ENCODE data around the gene SLC8A1. TPM values are rescaled to one million over a fixed set of nuclear protein-coding genes. Genes with fewer than 3 reads are reported as not detected.

SLC8A1 gene
- total and polyA plus RNA-seq, 2 experiments from 2014 or later, result 103 to 682 TPM

DNA sequence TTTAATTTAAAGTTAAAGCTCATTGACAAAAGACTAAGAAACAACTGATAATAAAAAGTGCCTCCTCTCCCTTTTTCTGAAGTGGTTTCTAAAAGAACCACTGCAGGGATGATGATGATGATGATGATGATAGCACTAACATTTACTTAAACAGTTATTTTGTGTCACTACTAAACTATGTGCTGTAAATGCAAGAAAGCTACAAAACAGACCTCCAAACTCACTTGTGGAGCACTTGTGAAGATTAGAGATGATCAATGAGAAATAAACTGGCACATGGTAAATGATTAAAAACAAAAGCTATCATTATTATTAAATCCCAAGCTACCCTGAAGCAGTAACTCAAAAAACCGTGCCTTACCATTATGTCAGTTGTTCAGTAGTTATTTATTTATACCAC is 88.7 kb downstream of the SLC8A1 start:
- Histone ChIP-seq H3K4me1 (ENCODE audit: low read depth) (peaks cover 49% of the 10 kb centered on the region), H3K36me3 (no peaks in the 10 kb centered on the region), H3K27ac (peak overlapping the region; percentile 66), H3K27me3 (no peaks in the 10 kb centered on the region), H3K9me3 (ENCODE audit: low read depth) (no peaks in the 10 kb centered on the region), H3K4me3 (no peak overlapping the region)
- TF ChIP-seq CTCF (IDR thresholded peaks at IDR 0.05; ENCODE audit: low read depth, low read length), result no peak
- no peak for DNase-seq (ENCODE audit: low read depth in 1 of 2, low spot score in 1 of 2)

GRCh38 chr2:40361478-40361877 is 90.4 kb downstream of the SLC8A1 start:
- Histone ChIP-seq H3K27ac (peak overlapping the region; percentile 17), H3K27me3 (no peaks in the 10 kb centered on the region), H3K9me3 (ENCODE audit: low read depth) (no peaks in the 10 kb centered on the region), H3K4me3 (no peak overlapping the region), H3K36me3 (no peaks in the 10 kb centered on the region), H3K4me1 (ENCODE audit: low read depth) (peaks cover 45% of the 10 kb centered on the region)
- TF ChIP-seq CTCF (IDR thresholded peaks at IDR 0.05; ENCODE audit: low read depth, low read length), result no peak
- no peak for DNase-seq (ENCODE audit: low read depth in 1 of 2, low spot score in 1 of 2)

GRCh38 chr2:40360652-40361051 is 91.2 kb downstream of the SLC8A1 start:
- Histone ChIP-seq H3K27ac (peak overlapping the region; percentile 17), H3K4me1 (ENCODE audit: low read depth) (peaks cover 41% of the 10 kb centered on the region), H3K36me3 (no peaks in the 10 kb centered on the region), H3K9me3 (ENCODE audit: low read depth) (no peaks in the 10 kb centered on the region), H3K27me3 (no peaks in the 10 kb centered on the region), H3K4me3 (no peak overlapping the region)
- DNase-seq (ENCODE audit: low read depth in 1 of 2, low spot score in 1 of 2), result no peak
- no peak for TF ChIP-seq CTCF (IDR thresholded peaks at IDR 0.05; ENCODE audit: low read depth, low read length)

DNA sequence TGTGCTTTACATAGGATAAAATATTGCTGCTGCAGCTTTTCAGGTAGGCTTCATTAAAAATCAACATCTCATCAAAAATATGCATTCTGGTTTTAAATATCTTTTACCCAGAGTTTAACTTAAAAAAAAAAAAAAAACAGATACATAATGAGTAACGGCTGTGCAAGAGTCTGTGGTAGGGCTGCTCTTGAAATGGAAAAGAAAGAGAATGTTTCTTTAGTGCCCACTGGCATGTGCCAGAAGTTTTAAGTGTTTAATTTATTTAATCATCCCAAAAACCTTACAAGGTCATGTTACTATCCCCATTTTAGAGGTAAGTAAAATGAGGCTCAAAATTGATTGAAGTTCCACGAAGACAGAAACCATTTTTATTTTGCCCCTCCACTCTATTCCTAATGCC is 92.1 kb downstream of the SLC8A1 start:
- TF ChIP-seq CTCF (IDR thresholded peaks at IDR 0.05; ENCODE audit: low read depth, low read length), result no peak
- H3K9me3 ChIP-seq (ENCODE audit: low read depth), result no peaks in the 10 kb centered on the region
- H3K36me3 ChIP-seq, result no peaks in the 10 kb centered on the region
- no peaks in the 10 kb centered on the region for H3K27me3 ChIP-seq
- H3K27ac ChIP-seq, result peak overlapping the region; percentile 4
- DNase-seq (ENCODE audit: low read depth in 1 of 2, low spot score in 1 of 2), result no peak
- peaks cover 39% of the 10 kb centered on the region for H3K4me1 ChIP-seq (ENCODE audit: low read depth)
- H3K4me3 ChIP-seq, result no peak overlapping the region

- no peaks in the 10 kb centered on the region for H3K27me3 ChIP-seq
- H3K27ac ChIP-seq, result peak overlapping the region; percentile 4
- H3K4me3 ChIP-seq, result no peak overlapping the region
- no peak for TF ChIP-seq CTCF (IDR thresholded peaks at IDR 0.05; ENCODE audit: low read depth, low read length)
- peaks cover 37% of the 10 kb centered on the region for H3K4me1 ChIP-seq (ENCODE audit: low read depth)
- H3K36me3 ChIP-seq, result no peaks in the 10 kb centered on the region
- no peak for DNase-seq (ENCODE audit: low read depth in 1 of 2, low spot score in 1 of 2)
- no peaks in the 10 kb centered on the region for H3K9me3 ChIP-seq (ENCODE audit: low read depth)
Measured at GRCh38 chr2:40358783-40359182, 93.1 kb downstream of the SLC8A1 start.

DNA sequence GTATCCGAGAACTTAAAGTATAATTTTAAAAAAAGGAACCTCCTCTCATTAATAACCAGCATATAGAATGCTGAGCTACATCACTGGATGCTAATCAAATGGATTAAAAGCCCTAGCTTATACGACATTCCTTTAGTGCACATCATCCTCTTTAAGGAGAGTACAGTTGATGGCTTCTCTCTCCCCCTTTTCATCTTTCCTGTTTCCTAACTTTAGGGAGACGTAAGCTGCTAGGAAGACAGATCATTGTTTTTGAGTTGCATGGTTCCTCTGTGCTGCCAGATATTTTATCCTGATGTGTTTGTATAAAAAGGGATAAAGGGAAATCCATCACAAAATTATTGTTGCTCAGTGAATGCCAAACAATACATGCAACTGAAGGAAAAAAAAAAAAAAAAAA is 94.2 kb downstream of the SLC8A1 start:
- TF ChIP-seq CTCF (IDR thresholded peaks at IDR 0.05; ENCODE audit: low read depth, low read length), result no peak

More for the DNA sequence above, 94.2 kb downstream of the SLC8A1 start:
- H3K27ac ChIP-seq, result no peak overlapping the region
- H3K4me1 ChIP-seq (ENCODE audit: low read depth), result peaks cover 30% of the 10 kb centered on the region
- no peaks in the 10 kb centered on the region for H3K9me3 ChIP-seq (ENCODE audit: low read depth)
- DNase-seq (ENCODE audit: low read depth in 1 of 2, low spot score in 1 of 2), result peak in 1 of 2 donors; percentile 29
- H3K36me3 ChIP-seq, result no peaks in the 10 kb centered on the region
- no peak overlapping the region for H3K4me3 ChIP-seq
- no peaks in the 10 kb centered on the region for H3K27me3 ChIP-seq
